Measurements from ENCODE around the gene FAM228B.

The FAM228B gene

GRCh38 chr2:24209389-24210105 is 86.3 kb downstream of the FAM228B start:
- Histone ChIP-seq H3K9me3 (ENCODE audit: control insufficient read depth, low read length) (no peaks in the 10 kb centered on the region), H3K36me3 (ENCODE audit: control insufficient read depth, insufficient read depth, low read length) (no peaks in the 10 kb centered on the region), H3K4me1 (ENCODE audit: control insufficient read depth, insufficient read depth, low read length) (no peaks in the 10 kb centered on the region)

GRCh38 chr2:24210106-24210455 is 86.8 kb downstream of the FAM228B start:
- no peaks in the 10 kb centered on the region for H3K4me1 ChIP-seq (ENCODE audit: control insufficient read depth, insufficient read depth, low read length)
- H3K27me3 ChIP-seq (ENCODE audit: control insufficient read depth, insufficient read depth, low read length), result no peaks in the 10 kb centered on the region
- H3K9me3 ChIP-seq (ENCODE audit: control insufficient read depth, low read length), result no peaks in the 10 kb centered on the region
- H3K9ac ChIP-seq (ENCODE audit: low read length), result no peak overlapping the region
- no peak overlapping the region for H3K4me3 ChIP-seq (ENCODE audit: low read length)
- H3K36me3 ChIP-seq (ENCODE audit: control insufficient read depth, insufficient read depth, low read length), result no peaks in the 10 kb centered on the region

More at GRCh38 chr2:24209389-24210105, 86.3 kb downstream of the FAM228B start:
- H3K4me3 ChIP-seq (ENCODE audit: low read length), result no peak overlapping the region
- H3K9ac ChIP-seq (ENCODE audit: low read length), result no peak overlapping the region
- no peaks in the 10 kb centered on the region for H3K27me3 ChIP-seq (ENCODE audit: control insufficient read depth, insufficient read depth, low read length)

GRCh38 chr2:24210723-24211122 is 87.5 kb downstream of the FAM228B start:
- no peaks in the 10 kb centered on the region for H3K36me3 ChIP-seq (ENCODE audit: control insufficient read depth, insufficient read depth, low read length)

GRCh38 chr2:24211408-24211807 is 88.1 kb downstream of the FAM228B start:
- Histone ChIP-seq H3K36me3 (ENCODE audit: control insufficient read depth, insufficient read depth, low read length) (no peaks in the 10 kb centered on the region), H3K4me3 (ENCODE audit: low read length) (no peak overlapping the region), H3K9me3 (ENCODE audit: control insufficient read depth, low read length) (no peaks in the 10 kb centered on the region), H3K4me1 (ENCODE audit: control insufficient read depth, insufficient read depth, low read length) (no peaks in the 10 kb centered on the region), H3K9ac (ENCODE audit: low read length) (no peak overlapping the region), H3K27me3 (ENCODE audit: control insufficient read depth, insufficient read depth, low read length) (no peaks in the 10 kb centered on the region)

More at GRCh38 chr2:24210723-24211122, 87.5 kb downstream of the FAM228B start:
- Histone ChIP-seq H3K4me1 (ENCODE audit: control insufficient read depth, insufficient read depth, low read length) (no peaks in the 10 kb centered on the region), H3K9ac (ENCODE audit: low read length) (no peak overlapping the region), H3K9me3 (ENCODE audit: control insufficient read depth, low read length) (no peaks in the 10 kb centered on the region), H3K27me3 (ENCODE audit: control insufficient read depth, insufficient read depth, low read length) (no peaks in the 10 kb centered on the region), H3K4me3 (ENCODE audit: low read length) (no peak overlapping the region)

- Histone ChIP-seq H3K9ac (ENCODE audit: low read length) (no peak overlapping the region), H3K9me3 (ENCODE audit: control insufficient read depth, low read length) (no peaks in the 10 kb centered on the region), H3K4me1 (ENCODE audit: control insufficient read depth, insufficient read depth, low read length) (no peaks in the 10 kb centered on the region), H3K27me3 (ENCODE audit: control insufficient read depth, insufficient read depth, low read length) (no peaks in the 10 kb centered on the region), H3K4me3 (ENCODE audit: low read length) (no peak overlapping the region), H3K36me3 (ENCODE audit: control insufficient read depth, insufficient read depth, low read length) (no peaks in the 10 kb centered on the region)
Observed at GRCh38 chr2:24214880-24215279, 91.6 kb downstream of the FAM228B start.

Measured in mucosa of stomach (tissue), 1 donor.